CD4-positive, CD25-positive, alpha-beta regulatory T cell (primary cell): ENCODE measurements around the gene DIP2A. TPM values are rescaled to one million over a fixed set of nuclear protein-coding genes. Genes with fewer than 3 reads are reported as not detected.

ENCODE experiments used
- ATAC-seq, 2 donors: fragments of 150-1000 bp; cut with Tn5 transposase; one replicate each; pipeline ENCODE4 v1.10.0; 2021; ENCODE audit warnings: low read depth in 2 of 2, moderate number of reproducible peaks in 2 of 2, moderate library complexity in 1 of 2
- DNase-seq, 3 donors: peaks; one replicate each; pipeline versions ENCODE4 v3.0.0 to v3.0.0-alpha.2; 2012 to 2022; ENCODE audit warnings: mixed read lengths in 1 of 3
- H3K27ac ChIP-seq: one replicate; pipeline ENCODE4 v1.7.0; 2013; ENCODE audit warnings: mild to moderate bottlenecking, low read length; ENCODE audit not compliant: insufficient read depth, poor library complexity, severe bottlenecking
- H3K27me3 ChIP-seq: one replicate; pipeline ENCODE4 v1.7.0; 2013; ENCODE audit warnings: low read length; ENCODE audit not compliant: control insufficient read depth, insufficient read depth
- H3K36me3 ChIP-seq: one replicate; pipeline ENCODE4 v1.7.0; 2013; ENCODE audit warnings: mild to moderate bottlenecking, low read length, moderate library complexity; ENCODE audit not compliant: control insufficient read depth, insufficient read depth
- H3K4me1 ChIP-seq: 2 replicates; pipeline ENCODE4 v1.7.0; 2013; ENCODE audit warnings: mild to moderate bottlenecking, low read length; ENCODE audit not compliant: insufficient read depth, control insufficient read depth, poor library complexity, severe bottlenecking
- H3K4me3 ChIP-seq: one replicate; pipeline ENCODE4 v1.7.0; 2013; ENCODE audit warnings: low read depth, mild to moderate bottlenecking, low read length, moderate library complexity
- H3K9me3 ChIP-seq, 2 experiments: 1 replicate in 1 of 2; 2 replicates in 1 of 2; pipeline ENCODE4 v1.7.0; 2013; ENCODE audit warnings: low read length in 2 of 2, mild to moderate bottlenecking in 1 of 2, moderate library complexity in 1 of 2; ENCODE audit not compliant: control insufficient read depth in 2 of 2
- H3K27ac Mint-ChIP-seq, 3 donors: one replicate each; pipeline ENCODE4 v1.8.0; 2020 to 2022; ENCODE audit warnings: mild to moderate bottlenecking in 3 of 3, mixed read lengths in 3 of 3, moderate library complexity in 2 of 3
- H3K27me3 Mint-ChIP-seq: one replicate; pipeline ENCODE4 v1.8.0; 2022; ENCODE audit warnings: mild to moderate bottlenecking, mixed read lengths
- H3K36me3 Mint-ChIP-seq: one replicate; pipeline ENCODE4 v1.8.0; 2020; ENCODE audit warnings: mixed read lengths
- H3K4me1 Mint-ChIP-seq, 4 donors: one replicate each; pipeline ENCODE4 v1.8.0; 2020 to 2022; ENCODE audit warnings: mixed read lengths in 4 of 4, mild to moderate bottlenecking in 1 of 4
- H3K4me3 Mint-ChIP-seq, 4 donors: one replicate each; pipeline ENCODE4 v1.8.0; 2020 to 2022; ENCODE audit warnings: mild to moderate bottlenecking in 4 of 4, mixed read lengths in 4 of 4, moderate library complexity in 3 of 4
- H3K9me3 Mint-ChIP-seq, 7 donors: one replicate each; pipeline ENCODE4 v1.8.0; 2020 to 2022; ENCODE audit warnings: mixed read lengths in 7 of 7, mild to moderate bottlenecking in 3 of 7, moderate library complexity in 2 of 7
- polyA plus RNA-seq, 4 donors: library from polyadenylated mRNA; unstranded; fragments of 300-500 nt; fragmentation: Illumina TruSeq; gene quantifications; one replicate each; pipeline ENCODE4 v1.2.3, GENCODE V29; 2021
- total RNA-seq: library from RNA; stranded (reverse); gene quantifications from one replicate; pipeline ENCODE4 v1.2.3, GENCODE V29; 2022

Gene DIP2A, protein sequence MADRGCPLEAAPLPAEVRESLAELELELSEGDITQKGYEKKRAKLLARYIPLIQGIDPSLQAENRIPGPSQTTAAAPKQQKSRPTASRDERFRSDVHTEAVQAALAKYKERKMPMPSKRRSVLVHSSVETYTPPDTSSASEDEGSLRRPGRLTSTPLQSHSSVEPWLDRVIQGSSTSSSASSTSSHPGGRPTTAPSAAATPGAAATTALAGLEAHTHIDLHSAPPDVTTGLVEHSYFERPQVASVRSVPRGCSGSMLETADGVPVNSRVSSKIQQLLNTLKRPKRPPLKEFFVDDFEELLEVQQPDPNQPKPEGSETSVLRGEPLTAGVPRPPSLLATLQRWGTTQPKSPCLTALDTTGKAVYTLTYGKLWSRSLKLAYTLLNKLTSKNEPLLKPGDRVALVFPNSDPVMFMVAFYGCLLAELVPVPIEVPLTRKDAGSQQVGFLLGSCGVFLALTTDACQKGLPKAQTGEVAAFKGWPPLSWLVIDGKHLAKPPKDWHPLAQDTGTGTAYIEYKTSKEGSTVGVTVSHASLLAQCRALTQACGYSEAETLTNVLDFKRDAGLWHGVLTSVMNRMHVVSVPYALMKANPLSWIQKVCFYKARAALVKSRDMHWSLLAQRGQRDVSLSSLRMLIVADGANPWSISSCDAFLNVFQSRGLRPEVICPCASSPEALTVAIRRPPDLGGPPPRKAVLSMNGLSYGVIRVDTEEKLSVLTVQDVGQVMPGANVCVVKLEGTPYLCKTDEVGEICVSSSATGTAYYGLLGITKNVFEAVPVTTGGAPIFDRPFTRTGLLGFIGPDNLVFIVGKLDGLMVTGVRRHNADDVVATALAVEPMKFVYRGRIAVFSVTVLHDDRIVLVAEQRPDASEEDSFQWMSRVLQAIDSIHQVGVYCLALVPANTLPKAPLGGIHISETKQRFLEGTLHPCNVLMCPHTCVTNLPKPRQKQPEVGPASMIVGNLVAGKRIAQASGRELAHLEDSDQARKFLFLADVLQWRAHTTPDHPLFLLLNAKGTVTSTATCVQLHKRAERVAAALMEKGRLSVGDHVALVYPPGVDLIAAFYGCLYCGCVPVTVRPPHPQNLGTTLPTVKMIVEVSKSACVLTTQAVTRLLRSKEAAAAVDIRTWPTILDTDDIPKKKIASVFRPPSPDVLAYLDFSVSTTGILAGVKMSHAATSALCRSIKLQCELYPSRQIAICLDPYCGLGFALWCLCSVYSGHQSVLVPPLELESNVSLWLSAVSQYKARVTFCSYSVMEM (N-terminal part only)
- 125 TPM for total RNA-seq
- polyA plus RNA-seq = 10 to 100 TPM; 12.6 to 24.8 (median 16.6) TPM

DNA sequence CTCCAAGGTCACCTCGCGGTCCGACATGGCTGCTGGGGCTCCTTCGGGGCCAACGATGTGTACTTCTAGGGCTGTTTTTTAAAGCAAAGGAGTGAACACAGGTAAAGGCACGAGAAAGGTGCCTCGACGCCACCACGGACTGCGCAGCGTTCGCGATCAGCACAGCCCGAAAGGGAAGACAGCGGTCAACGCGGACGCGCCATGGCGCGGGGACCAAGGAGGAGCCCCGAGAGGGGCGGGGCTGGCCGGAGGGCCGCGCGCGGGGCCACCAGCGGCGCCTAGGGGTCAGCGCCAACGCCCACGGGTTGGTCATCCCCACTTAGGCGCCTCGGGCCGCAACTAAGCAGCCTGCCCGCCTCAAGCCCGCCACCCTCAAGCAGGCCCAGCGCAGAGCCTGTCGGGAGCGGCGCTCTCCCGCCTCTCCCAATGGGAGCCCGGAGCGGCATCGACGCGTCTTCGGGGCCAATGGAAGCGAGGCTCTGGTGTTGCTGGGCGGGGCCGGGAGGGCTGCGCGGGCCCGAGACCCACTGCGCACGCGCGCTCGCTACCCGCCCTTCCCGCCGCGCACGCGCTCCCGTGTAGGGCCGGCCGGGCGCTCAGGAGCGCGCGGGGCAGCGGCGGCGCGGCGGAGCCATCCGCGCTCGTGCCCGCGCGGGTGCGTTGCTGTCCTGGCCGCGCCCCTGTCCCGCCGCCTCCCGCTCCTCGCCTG is at the start of gene DIP2A:
Gene DIP2A (plus strand): TSS at position 577 of the 709 bp plus-strand sequence. CDS start 241 bp downstream, outside the sequence.
- H3K4me1 ChIP-seq = peaks cover 35% of the 10 kb centered on the region
- Mint-ChIP-seq H3K27me3 (no peaks in the 10 kb centered on the region), H3K4me1 (peaks cover 17 to 64% (median 44%) of the 10 kb centered on the region in 4 donors), H3K4me3 (peak within 1 kb of the TSS; percentile 91 to 98 (median 96)), H3K36me3 (no peaks in the 10 kb centered on the region), H3K27ac (peak within 1 kb of the TSS; percentile 91 to 93 (median 93)), H3K9me3 (no peaks in the 10 kb centered on the region)
- DNase-seq (peak; percentile 91 to 97 (median 96)), ATAC-seq (peak; percentile 96 to 97)
- H3K4me3 ChIP-seq = peak within 1 kb of the TSS; percentile 72
- H3K9me3 ChIP-seq = no peaks in the 10 kb centered on the region
- H3K27me3 ChIP-seq = no peaks in the 10 kb centered on the region
- H3K36me3 ChIP-seq = peaks cover 20% of the 10 kb centered on the region
- H3K27ac ChIP-seq = peak within 1 kb of the TSS; percentile 85

DNA sequence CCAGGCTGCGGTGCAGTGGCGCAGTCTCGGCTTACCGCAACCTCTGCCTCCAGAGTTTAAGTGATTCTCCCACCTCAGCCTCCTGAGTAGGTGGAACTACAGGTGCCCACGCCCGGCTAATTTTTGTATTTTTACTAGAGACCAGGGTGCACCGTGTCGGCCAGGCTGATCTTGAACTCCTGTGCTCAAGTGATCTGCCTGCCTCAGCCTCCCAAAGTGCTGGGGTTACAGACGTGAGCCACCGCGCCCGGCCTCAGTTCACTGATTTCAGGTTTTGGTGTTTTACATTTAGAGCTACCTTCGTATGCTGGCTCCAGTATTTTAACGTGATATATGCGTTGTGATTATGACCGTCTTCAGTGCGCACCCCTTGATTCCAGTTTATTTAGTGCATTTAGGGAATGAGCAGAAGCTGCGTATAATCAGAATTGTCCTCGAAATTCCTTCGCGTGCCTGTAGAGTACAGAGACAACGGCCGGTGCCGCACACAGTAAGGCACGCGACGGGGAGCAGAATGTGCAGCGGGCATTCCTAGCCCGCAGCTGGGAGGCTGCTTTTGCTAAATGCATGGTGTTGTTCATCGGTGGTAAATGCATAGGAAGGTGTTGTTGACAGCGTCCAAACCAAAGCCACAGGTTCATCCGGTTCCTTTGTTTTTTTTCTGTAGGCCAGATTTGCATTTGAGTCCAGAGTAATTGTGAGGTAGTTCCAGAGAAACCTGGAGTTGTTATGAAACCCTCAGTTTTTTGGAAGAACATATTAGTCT is 48.9 kb upstream of the DIP2A start:
- Mint-ChIP-seq H3K4me3 (no peak overlapping the region), H3K36me3 (peaks cover 14% of the 10 kb centered on the region), H3K27me3 (no peaks in the 10 kb centered on the region), H3K9me3 (no peaks in the 10 kb centered on the region), H3K27ac (no peak overlapping the region), H3K4me1 (no peaks in the 10 kb centered on the region)
- ATAC-seq (no peak), DNase-seq (no peak)
- no peaks in the 10 kb centered on the region for H3K9me3 ChIP-seq
- H3K4me3 ChIP-seq = no peak overlapping the region
- H3K4me1 ChIP-seq = no peaks in the 10 kb centered on the region
- peaks cover 15% of the 10 kb centered on the region for H3K36me3 ChIP-seq
- H3K27me3 ChIP-seq = no peaks in the 10 kb centered on the region
- no peak overlapping the region for H3K27ac ChIP-seq

DNA sequence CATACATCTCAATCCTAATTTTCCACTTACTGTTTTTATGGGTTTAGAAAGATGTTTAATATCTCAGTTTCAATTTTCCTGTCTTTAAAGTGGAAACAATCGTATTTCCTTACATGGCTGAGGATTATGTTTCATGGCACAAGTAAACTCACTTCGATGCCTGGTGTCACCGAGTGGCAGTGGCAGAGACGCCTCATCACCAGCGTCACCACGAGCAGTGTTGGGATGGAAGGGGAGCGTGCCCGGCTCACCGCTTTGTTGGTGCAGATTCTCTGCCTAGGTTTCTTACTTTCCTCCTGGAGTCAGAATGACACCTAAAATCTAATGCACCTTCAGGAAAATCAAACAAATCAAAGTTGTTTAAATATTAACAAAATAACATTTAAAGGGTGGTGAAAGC is 48.2 kb upstream of the DIP2A start:
- H3K9me3 ChIP-seq = no peaks in the 10 kb centered on the region
- H3K27me3 ChIP-seq = no peaks in the 10 kb centered on the region
- peaks cover 15% of the 10 kb centered on the region for H3K36me3 ChIP-seq
- no peaks in the 10 kb centered on the region for H3K9me3 Mint-ChIP-seq
- H3K27ac ChIP-seq = no peak overlapping the region
- H3K4me3 Mint-ChIP-seq = no peak overlapping the region
- H3K4me1 ChIP-seq = no peaks in the 10 kb centered on the region
- H3K4me3 ChIP-seq = no peak overlapping the region
- no peak overlapping the region for H3K27ac Mint-ChIP-seq
- DNase-seq (no peak), ATAC-seq (no peak)
- H3K4me1 Mint-ChIP-seq = no peaks in the 10 kb centered on the region
- peaks cover 15% of the 10 kb centered on the region for H3K36me3 Mint-ChIP-seq
- H3K27me3 Mint-ChIP-seq = no peaks in the 10 kb centered on the region

DNA sequence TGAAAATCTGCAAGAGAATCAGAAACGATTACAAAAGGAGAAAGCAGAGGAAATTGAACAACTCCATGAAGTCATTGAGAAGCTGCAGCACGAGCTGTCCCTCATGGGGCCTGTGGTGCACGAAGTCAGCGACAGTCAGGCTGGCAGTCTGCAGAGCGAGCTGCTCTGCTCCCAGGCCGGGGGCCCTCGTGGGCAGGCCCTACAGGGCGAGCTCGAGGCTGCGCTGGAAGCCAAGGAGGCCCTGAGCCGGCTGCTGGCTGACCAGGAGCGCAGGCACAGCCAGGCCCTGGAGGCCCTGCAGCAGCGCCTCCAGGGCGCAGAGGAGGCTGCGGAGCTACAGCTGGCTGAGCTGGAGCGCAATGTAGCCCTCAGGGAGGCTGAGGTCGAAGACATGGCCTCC is 47.5 kb upstream of the DIP2A start:
- Histone ChIP-seq H3K4me1 (no peaks in the 10 kb centered on the region), H3K4me3 (no peak overlapping the region), H3K36me3 (peaks cover 19% of the 10 kb centered on the region), H3K27me3 (no peaks in the 10 kb centered on the region), H3K9me3 (no peaks in the 10 kb centered on the region), H3K27ac (no peak overlapping the region)
- peaks cover 18% of the 10 kb centered on the region for H3K36me3 Mint-ChIP-seq
- H3K4me3 Mint-ChIP-seq = no peak overlapping the region
- no peak overlapping the region for H3K27ac Mint-ChIP-seq
- ATAC-seq = no peak
- no peak for DNase-seq
- H3K9me3 Mint-ChIP-seq = no peaks in the 10 kb centered on the region
- H3K4me1 Mint-ChIP-seq = no peaks in the 10 kb centered on the region
- H3K27me3 Mint-ChIP-seq = no peaks in the 10 kb centered on the region

DNA sequence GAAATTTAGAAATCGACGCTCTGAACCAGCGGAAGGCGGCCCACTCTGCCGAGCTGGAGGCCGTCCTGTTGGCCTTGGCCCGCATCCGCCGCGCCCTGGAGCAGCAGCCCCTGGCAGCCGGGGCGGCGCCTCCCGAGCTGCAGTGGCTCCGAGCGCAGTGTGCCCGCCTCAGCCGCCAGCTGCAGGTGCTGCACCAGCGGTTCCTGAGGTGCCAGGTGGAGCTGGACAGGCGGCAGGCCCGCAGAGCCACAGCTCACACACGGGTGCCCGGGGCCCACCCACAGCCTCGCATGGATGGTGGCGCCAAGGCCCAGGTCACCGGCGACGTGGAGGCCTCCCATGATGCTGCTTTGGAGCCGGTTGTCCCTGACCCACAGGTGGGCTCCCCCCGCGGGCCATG is 47.0 kb upstream of the DIP2A start:
- ATAC-seq (no peak), DNase-seq (no peak)
- peaks cover 23% of the 10 kb centered on the region for H3K36me3 ChIP-seq
- H3K4me1 Mint-ChIP-seq = no peaks in the 10 kb centered on the region
- H3K27ac Mint-ChIP-seq = no peak overlapping the region
- no peaks in the 10 kb centered on the region for H3K9me3 Mint-ChIP-seq
- H3K9me3 ChIP-seq = no peaks in the 10 kb centered on the region
- H3K27ac ChIP-seq = no peak overlapping the region
- H3K4me3 Mint-ChIP-seq = no peak overlapping the region
- H3K27me3 Mint-ChIP-seq = no peaks in the 10 kb centered on the region
- H3K4me3 ChIP-seq = no peak overlapping the region
- H3K36me3 Mint-ChIP-seq = peaks cover 19% of the 10 kb centered on the region
- H3K4me1 ChIP-seq = no peaks in the 10 kb centered on the region
- H3K27me3 ChIP-seq = no peaks in the 10 kb centered on the region

DNA sequence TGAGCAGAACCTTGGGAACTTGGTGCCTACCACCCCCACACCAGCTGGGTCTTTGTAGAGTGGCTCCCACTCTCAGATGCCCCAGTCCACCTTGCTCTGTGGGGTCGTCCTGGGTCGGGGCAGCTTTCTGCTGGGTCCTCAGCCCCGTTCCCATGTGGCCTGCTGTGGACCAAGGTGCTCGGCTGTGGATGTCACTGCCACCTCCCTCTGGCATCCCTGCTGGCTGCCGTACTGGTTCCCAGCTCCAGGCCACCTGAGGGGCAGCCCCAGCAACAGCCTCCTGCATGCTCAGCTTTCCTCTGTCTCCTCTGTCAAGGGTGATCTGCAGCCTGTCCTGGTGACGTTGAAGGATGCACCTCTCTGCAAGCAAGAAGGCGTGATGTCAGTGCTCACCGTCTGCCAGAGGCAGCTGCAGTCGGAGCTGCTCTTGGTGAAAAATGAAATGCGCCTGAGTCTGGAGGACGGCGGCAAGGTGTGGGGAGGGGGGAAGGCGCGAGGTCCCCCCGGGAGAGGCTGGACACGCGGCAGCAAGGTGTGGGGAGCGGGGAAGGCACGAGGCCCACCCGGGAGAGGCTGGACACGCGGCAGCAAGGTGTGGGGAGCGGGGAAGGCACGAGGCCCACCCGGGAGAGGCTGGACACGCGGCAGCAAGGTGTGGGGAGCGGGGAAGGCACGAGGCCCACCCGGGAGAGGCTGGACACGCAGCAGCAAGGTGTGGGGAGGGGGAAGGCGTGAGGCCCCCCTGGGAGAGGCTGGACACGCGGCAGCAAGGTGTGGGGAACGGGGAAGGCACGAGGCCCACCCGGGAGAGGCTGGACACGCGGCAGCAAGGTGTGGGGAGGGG is 45.9 kb upstream of the DIP2A start:
- Mint-ChIP-seq H3K27ac (no peak overlapping the region), H3K9me3 (no peaks in the 10 kb centered on the region), H3K4me1 (no peaks in the 10 kb centered on the region), H3K27me3 (no peaks in the 10 kb centered on the region), H3K36me3 (peaks cover 16% of the 10 kb centered on the region), H3K4me3 (no peak overlapping the region)
- Histone ChIP-seq H3K36me3 (peaks cover 24% of the 10 kb centered on the region), H3K4me1 (no peaks in the 10 kb centered on the region), H3K27me3 (no peaks in the 10 kb centered on the region), H3K9me3 (no peaks in the 10 kb centered on the region), H3K4me3 (no peak overlapping the region), H3K27ac (no peak overlapping the region)
- ATAC-seq (no peak), DNase-seq (no peak)
